ENCODE measurements around the gene CORT.

Gene CORT

DNA sequence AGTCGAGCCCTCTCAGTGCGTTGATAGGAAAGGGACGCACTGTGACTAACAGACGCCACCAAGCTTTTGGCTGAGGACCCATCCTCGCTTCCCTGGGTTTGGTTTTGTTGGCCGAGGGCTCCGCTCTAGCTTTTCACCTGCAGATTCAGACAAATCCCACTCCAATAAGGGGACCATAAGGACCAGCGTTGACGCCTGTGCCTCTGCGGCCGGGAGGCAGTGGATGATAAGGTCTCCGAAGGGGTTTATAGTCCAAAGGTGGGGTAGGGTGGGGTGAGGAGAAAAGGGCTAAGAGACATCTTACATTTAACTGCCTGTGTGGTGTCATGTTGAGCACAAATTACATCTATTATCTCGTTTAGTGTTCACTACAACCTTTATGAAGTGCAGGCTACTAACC lies 25.7 kb downstream of the CORT start:
- peak overlapping the region; percentile 80 for H3K4me3 ChIP-seq (ENCODE audit: low read depth, low read length)
- DNase-seq = no peak
- H3K27me3 ChIP-seq = no peaks in the 10 kb centered on the region
- H3K36me3 ChIP-seq = no peaks in the 10 kb centered on the region
- no peaks in the 10 kb centered on the region for H3K9me3 ChIP-seq
- TF ChIP-seq, protein P1, sequence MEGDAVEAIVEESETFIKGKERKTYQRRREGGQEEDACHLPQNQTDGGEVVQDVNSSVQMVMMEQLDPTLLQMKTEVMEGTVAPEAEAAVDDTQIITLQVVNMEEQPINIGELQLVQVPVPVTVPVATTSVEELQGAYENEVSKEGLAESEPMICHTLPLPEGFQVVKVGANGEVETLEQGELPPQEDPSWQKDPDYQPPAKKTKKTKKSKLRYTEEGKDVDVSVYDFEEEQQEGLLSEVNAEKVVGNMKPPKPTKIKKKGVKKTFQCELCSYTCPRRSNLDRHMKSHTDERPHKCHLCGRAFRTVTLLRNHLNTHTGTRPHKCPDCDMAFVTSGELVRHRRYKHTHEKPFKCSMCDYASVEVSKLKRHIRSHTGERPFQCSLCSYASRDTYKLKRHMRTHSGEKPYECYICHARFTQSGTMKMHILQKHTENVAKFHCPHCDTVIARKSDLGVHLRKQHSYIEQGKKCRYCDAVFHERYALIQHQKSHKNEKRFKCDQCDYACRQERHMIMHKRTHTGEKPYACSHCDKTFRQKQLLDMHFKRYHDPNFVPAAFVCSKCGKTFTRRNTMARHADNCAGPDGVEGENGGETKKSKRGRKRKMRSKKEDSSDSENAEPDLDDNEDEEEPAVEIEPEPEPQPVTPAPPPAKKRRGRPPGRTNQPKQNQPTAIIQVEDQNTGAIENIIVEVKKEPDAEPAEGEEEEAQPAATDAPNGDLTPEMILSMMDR (IDR thresholded peaks at IDR 0.05; ENCODE audit: low read depth, low read length) = no peak
- H3K4me1 ChIP-seq = no peaks in the 10 kb centered on the region

DNA sequence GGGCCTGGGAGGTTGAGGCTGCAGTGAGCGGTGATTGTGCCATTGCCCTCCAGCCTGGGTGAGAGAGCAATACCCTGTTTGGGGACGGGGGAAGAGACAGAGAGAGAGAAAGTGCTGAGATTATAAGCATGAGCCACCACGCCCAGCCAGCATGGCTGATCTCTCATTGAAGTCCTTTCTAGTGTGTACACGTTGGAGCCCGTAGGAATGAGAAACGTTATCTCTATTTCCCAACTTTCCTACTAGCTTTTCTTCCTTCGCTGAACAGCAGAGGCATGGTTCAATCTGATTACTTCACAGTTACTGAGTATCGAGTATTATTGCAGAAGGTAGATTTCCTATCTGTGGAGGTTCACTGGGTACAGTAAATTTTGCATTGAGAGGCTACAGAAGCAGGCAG lies 29.5 kb downstream of the CORT start:
- no peaks in the 10 kb centered on the region for H3K9me3 ChIP-seq
- no peaks in the 10 kb centered on the region for H3K4me1 ChIP-seq
- H3K4me3 ChIP-seq (ENCODE audit: low read depth, low read length) = no peak overlapping the region
- no peaks in the 10 kb centered on the region for H3K36me3 ChIP-seq
- DNase-seq = no peak
- TF ChIP-seq, protein P1 (IDR thresholded peaks at IDR 0.05; ENCODE audit: low read depth, low read length) = no peak
- H3K27me3 ChIP-seq = no peaks in the 10 kb centered on the region

DNA sequence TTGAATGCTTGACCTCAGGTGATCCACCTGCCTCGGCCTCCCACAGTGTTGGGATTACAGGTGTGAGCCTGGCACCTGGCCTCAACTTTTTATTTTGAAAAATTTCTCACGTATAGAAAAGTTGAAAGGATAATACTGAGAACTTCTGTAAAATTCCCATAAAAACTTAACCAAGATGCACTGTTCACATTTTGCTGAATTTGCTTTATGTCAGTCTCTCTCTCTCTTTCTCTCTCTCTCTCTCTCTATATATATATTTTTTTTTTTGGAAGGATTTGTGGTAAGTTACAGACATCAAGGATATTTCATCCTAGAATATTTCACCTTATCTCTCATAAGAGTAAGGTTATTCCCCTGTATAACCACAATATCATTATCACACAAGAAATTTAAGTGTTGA lies 30.8 kb downstream of the CORT start:
- TF ChIP-seq, protein P1 (IDR thresholded peaks at IDR 0.05; ENCODE audit: low read depth, low read length) = no peak
- H3K4me3 ChIP-seq (ENCODE audit: low read depth, low read length) = no peak overlapping the region
- H3K4me1 ChIP-seq = no peaks in the 10 kb centered on the region
- no peaks in the 10 kb centered on the region for H3K27me3 ChIP-seq
- no peaks in the 10 kb centered on the region for H3K9me3 ChIP-seq
- no peak for DNase-seq
- no peaks in the 10 kb centered on the region for H3K36me3 ChIP-seq

DNA sequence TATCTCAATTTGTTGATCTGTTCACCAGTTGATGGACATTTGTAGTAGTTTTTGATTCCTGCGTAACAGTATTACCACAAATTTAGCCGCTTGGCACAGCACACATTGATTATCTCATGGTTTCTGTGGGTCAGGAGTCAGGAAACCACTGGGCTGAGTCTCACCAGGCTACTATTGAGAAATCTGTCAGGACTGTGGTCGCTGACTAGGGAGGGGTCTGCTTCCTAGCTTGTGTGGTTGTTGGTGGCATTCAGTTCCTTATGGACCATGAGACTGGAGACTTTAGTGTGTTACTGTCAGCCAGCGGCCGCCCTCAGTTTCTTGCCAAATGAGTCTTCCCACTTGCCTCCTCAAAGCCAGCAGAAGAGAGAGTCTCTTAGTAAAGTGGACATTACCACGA lies 34.7 kb downstream of the CORT start:
- no peaks in the 10 kb centered on the region for H3K4me1 ChIP-seq
- no peaks in the 10 kb centered on the region for H3K27me3 ChIP-seq
- no peaks in the 10 kb centered on the region for H3K36me3 ChIP-seq
- H3K4me3 ChIP-seq (ENCODE audit: low read depth, low read length) = no peak overlapping the region
- TF ChIP-seq, protein P1 (IDR thresholded peaks at IDR 0.05; ENCODE audit: low read depth, low read length) = no peak
- no peaks in the 10 kb centered on the region for H3K9me3 ChIP-seq
- DNase-seq = no peak

GRCh38 chr1:10489291-10490055 lies 39.6 kb downstream of the CORT start:
- no peak for DNase-seq
- Histone ChIP-seq H3K4me3 (ENCODE audit: low read depth, low read length) (no peak overlapping the region), H3K4me1 (peaks cover 5% of the 10 kb centered on the region; the same call in 1 of the 2 replicates), H3K36me3 (no peaks in the 10 kb centered on the region), H3K27me3 (no peaks in the 10 kb centered on the region), H3K9me3 (no peaks in the 10 kb centered on the region)
- TF ChIP-seq, protein P1 (IDR thresholded peaks at IDR 0.05; ENCODE audit: low read depth, low read length) = no peak

DNA sequence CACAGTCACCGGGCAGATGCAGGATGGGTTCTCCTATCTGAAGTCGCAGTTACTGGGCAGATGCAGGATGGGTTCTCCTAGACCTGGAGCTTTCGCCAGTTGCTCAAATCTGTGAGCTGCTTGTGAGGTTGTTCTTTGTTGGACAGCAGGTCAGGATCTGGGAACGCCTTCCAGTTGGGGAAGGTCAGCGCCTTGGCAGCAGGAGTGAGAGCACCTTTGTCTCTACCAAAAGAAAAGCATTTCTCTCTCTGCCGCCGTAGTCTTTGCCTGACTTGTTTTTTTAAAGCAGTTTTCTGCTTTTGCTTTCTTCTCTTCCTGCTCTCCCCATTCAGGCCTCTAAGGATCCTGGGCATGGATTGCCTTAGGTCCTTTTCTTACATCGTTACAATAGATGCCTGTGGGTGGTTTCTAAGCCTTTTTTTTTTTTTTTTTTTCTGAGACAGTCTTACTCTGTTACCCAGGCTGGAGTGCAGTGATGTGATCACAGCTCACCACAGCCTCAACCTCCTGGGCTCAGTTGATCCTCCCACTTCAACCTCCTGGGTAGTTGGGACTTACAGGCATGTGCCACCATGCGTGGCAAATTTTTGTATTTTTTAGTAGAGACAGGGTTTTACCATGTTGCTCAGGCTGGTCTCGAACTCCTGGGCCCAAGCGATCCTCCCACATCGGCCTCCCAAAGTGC lies 40.6 kb downstream of the CORT start:
- no peak for DNase-seq
- H3K4me1 ChIP-seq = peaks cover 8% of the 10 kb centered on the region
- TF ChIP-seq, protein P1 (IDR thresholded peaks at IDR 0.05; ENCODE audit: low read depth, low read length) = no peak
- H3K36me3 ChIP-seq = no peaks in the 10 kb centered on the region
- H3K27me3 ChIP-seq = no peaks in the 10 kb centered on the region
- H3K4me3 ChIP-seq (ENCODE audit: low read depth, low read length) = no peak overlapping the region
- H3K9me3 ChIP-seq = no peaks in the 10 kb centered on the region

Measured in BE2C (cell line).